CD4-positive, alpha-beta T cell (primary cell): Measurements from ENCODE around the gene CST11. TPM values are rescaled to one million over a fixed set of nuclear protein-coding genes. Genes with fewer than 3 reads are reported as not detected.

Source experiments
- ATAC-seq: fragments of 200-7000 bp; cut with Tn5 transposase; one replicate; pipeline ENCODE4 v1.10.0; 2022; ENCODE audit warnings: mild to moderate bottlenecking; ENCODE audit not compliant: poor library complexity
- CTCF ChIA-PET: fragments of 350-600 bp; sonication (Branson Sonifier 250); formaldehyde crosslinking; loops from one replicate; lab custom pipeline; 2021; ENCODE audit warnings: antibody characterized with exemption, inconsistent platforms; lab: Charles Lee
- POLR2A ChIA-PET: fragments of 350-600 bp; sonication (Branson Sonifier 250); formaldehyde crosslinking; loops from one replicate; lab custom pipeline; 2021; ENCODE audit warnings: antibody characterized with exemption, inconsistent platforms; lab: Charles Lee
- DNase-seq, 14 experiments: peaks; one replicate each; pipeline ENCODE4 v3.0.0-alpha.2; 2013 to 2020; ENCODE audit warnings: mixed read lengths in 2 of 14
- H3K27ac ChIP-seq, 2 donors: one replicate each; pipeline versions ENCODE4 v1.5.1 to v1.7.0; 2013; ENCODE audit warnings: low read length in 2 of 2, low read depth in 1 of 2, mild to moderate bottlenecking in 1 of 2
- H3K27me3 ChIP-seq, 2 experiments: 1 replicate in 1 of 2; 2 replicates in 1 of 2; pipeline versions ENCODE4 v1.6.1 to v1.7.0; 2013; ENCODE audit warnings: low read length in 2 of 2, control low read depth in 1 of 2, mild to moderate bottlenecking in 1 of 2, moderate library complexity in 1 of 2; ENCODE audit not compliant: insufficient read depth in 2 of 2, control insufficient read depth in 1 of 2
- H3K36me3 ChIP-seq: one replicate; pipeline ENCODE4 v1.6.1; 2013; ENCODE audit warnings: low read length, control low read depth; ENCODE audit not compliant: insufficient read depth
- H3K4me1 ChIP-seq: one replicate; pipeline ENCODE4 v1.6.1; 2013; ENCODE audit warnings: low read length, control low read depth; ENCODE audit not compliant: insufficient read depth
- H3K4me3 ChIP-seq: one replicate; pipeline ENCODE4 v1.5.1; 2013; ENCODE audit warnings: mild to moderate bottlenecking, low read length, moderate library complexity
- H3K9me3 ChIP-seq, 2 experiments: 1 replicate in 1 of 2; 2 replicates in 1 of 2; pipeline versions ENCODE4 v1.6.1 to v1.7.0; 2013; ENCODE audit warnings: low read length in 2 of 2, mild to moderate bottlenecking in 2 of 2, control low read depth in 1 of 2, moderate library complexity in 1 of 2; ENCODE audit not compliant: control insufficient read depth in 1 of 2, insufficient read depth in 1 of 2
- H3K27ac Mint-ChIP-seq: one replicate; pipeline ENCODE4 v1.8.0; 2020; ENCODE audit warnings: mixed read lengths
- H3K27me3 Mint-ChIP-seq: one replicate; pipeline ENCODE4 v1.8.0; 2021; ENCODE audit warnings: mixed read lengths
- H3K36me3 Mint-ChIP-seq: one replicate; pipeline ENCODE4 v1.8.0; 2021; ENCODE audit warnings: low read depth, mixed read lengths
- H3K4me1 Mint-ChIP-seq: one replicate; pipeline ENCODE4 v1.8.0; 2021; ENCODE audit warnings: low read depth, mixed read lengths
- H3K4me3 Mint-ChIP-seq: one replicate; pipeline ENCODE4 v1.8.0; 2020; ENCODE audit warnings: mild to moderate bottlenecking, mixed read lengths
- H3K9me3 Mint-ChIP-seq: one replicate; pipeline ENCODE4 v1.8.0; 2020; ENCODE audit warnings: mixed read lengths
- intact Hi-C, 2 experiments: fragments of 100-400 bp; cut with DNase I in 1 of 2; cut with micrococcal nuclease in 1 of 2; formaldehyde crosslinking; loops; one replicate each; pipeline versions ENCODE4 v1.15.1 to v1.9.0; 2023 to 2025; cut with DNase I, micrococcal nuclease
- total RNA-seq, 174 experiments: library from RNA in 2 of 174; stranded (reverse) in 2 of 174; gene quantifications; one replicate each; pipeline ENCODE4 v1.2.3 and lab custom pipeline; 2021 to 2026
- TF ChIP-seq, protein P1 (sequence below): fragments of 200-600 bp; IDR thresholded peaks from one replicate; pipeline ENCODE4 v1.8.0; 2022; ENCODE audit warnings: antibody characterized with exemption, mild to moderate bottlenecking

The CST11 gene
- total RNA-seq, 2 experiments from 2014 or later = not detected

DNA sequence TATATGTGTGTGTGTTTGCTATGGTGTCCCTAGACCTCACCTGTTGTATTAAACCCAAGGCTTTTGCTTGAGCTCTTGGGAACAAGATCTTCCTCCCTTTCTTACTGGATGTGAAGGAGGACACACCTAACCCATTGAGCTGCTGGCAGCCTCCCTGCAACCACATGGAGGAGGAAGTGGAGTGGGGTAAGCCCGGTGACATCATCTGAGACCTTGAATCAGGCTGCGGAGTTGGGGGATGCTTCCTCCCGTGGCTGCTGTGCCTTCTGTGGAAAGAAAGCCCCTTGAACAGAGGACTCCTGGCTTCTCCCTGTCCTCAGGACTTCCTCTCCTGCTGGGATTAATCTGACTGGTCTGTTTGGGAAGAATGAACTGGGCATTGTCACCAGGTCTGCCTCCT lies 3.3 kb downstream of the CST11 start:
- H3K36me3 Mint-ChIP-seq = no peaks in the 10 kb centered on the region
- H3K4me3 Mint-ChIP-seq = no peak overlapping the region
- no peaks in the 10 kb centered on the region for H3K4me1 Mint-ChIP-seq
- TF ChIP-seq, protein P1, sequence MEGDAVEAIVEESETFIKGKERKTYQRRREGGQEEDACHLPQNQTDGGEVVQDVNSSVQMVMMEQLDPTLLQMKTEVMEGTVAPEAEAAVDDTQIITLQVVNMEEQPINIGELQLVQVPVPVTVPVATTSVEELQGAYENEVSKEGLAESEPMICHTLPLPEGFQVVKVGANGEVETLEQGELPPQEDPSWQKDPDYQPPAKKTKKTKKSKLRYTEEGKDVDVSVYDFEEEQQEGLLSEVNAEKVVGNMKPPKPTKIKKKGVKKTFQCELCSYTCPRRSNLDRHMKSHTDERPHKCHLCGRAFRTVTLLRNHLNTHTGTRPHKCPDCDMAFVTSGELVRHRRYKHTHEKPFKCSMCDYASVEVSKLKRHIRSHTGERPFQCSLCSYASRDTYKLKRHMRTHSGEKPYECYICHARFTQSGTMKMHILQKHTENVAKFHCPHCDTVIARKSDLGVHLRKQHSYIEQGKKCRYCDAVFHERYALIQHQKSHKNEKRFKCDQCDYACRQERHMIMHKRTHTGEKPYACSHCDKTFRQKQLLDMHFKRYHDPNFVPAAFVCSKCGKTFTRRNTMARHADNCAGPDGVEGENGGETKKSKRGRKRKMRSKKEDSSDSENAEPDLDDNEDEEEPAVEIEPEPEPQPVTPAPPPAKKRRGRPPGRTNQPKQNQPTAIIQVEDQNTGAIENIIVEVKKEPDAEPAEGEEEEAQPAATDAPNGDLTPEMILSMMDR = no peak
- DNase-seq (peak in 3 of 14 experiments; percentile 30 to 34 (median 33)), ATAC-seq (no peak)
- H3K27me3 ChIP-seq = no peaks in the 10 kb centered on the region
- no peak overlapping the region for H3K27ac Mint-ChIP-seq
- no peak overlapping the region for H3K27ac ChIP-seq
- no peaks in the 10 kb centered on the region for H3K36me3 ChIP-seq
- H3K9me3 Mint-ChIP-seq = no peaks in the 10 kb centered on the region
- H3K9me3 ChIP-seq = peaks cover 0 to 3% of the 10 kb centered on the region in 2 experiments
- intact Hi-C loops = loop anchor here in 1 of 2 experiments (10.0 kb wide), 1 partner anchor 755 kb away; no protein-coding TSS in a partner anchor
- H3K27me3 Mint-ChIP-seq = no peaks in the 10 kb centered on the region
- ChIA-PET CTCF (no interaction called here), POLR2A (no interaction called here)
- no peak overlapping the region for H3K4me3 ChIP-seq
- H3K4me1 ChIP-seq = no peaks in the 10 kb centered on the region

GRCh38 chr20:23448167-23448566 lies 4.5 kb downstream of the CST11 start:
- Mint-ChIP-seq H3K27me3 (no peaks in the 10 kb centered on the region), H3K36me3 (no peaks in the 10 kb centered on the region), H3K4me1 (no peaks in the 10 kb centered on the region), H3K9me3 (no peaks in the 10 kb centered on the region), H3K4me3 (no peak overlapping the region), H3K27ac (no peak overlapping the region)
- ATAC-seq (no peak), DNase-seq (no peak)
- H3K36me3 ChIP-seq = no peaks in the 10 kb centered on the region
- no peaks in the 10 kb centered on the region for H3K27me3 ChIP-seq
- intact Hi-C loops = loop anchor here in 1 of 2 experiments (10.0 kb wide), 1 partner anchor 753 kb away; no protein-coding TSS in a partner anchor
- ChIA-PET POLR2A (no interaction called here), CTCF (no interaction called here)
- H3K27ac ChIP-seq = no peak overlapping the region
- TF ChIP-seq, protein P1 = no peak
- no peak overlapping the region for H3K4me3 ChIP-seq
- H3K9me3 ChIP-seq = peaks cover 0 to 3% of the 10 kb centered on the region in 2 experiments
- H3K4me1 ChIP-seq = no peaks in the 10 kb centered on the region

DNA sequence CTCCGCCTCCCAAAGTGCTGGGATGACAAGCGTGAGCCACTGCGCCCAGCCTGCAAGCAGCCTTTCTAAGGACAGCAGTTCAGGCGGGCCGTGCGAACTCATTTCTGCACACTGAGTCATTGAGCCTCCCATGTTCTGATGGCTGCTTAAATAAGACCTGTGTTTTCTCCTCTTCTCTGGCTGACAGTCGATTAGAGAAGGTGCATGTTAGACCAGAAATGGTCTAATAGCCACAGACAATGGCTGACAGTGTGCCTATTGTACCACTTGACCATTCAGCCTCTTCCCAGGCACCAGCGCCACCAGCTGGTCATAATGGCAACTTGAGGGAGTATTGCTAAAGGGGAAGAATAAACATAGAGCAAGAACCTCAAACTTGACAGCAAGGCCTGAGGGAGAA lies 6.2 kb downstream of the CST11 start:
- H3K9me3 Mint-ChIP-seq = no peaks in the 10 kb centered on the region
- no peak overlapping the region for H3K27ac Mint-ChIP-seq
- no peaks in the 10 kb centered on the region for H3K36me3 Mint-ChIP-seq
- H3K4me1 Mint-ChIP-seq = no peaks in the 10 kb centered on the region
- H3K27ac ChIP-seq = no peak overlapping the region
- H3K4me1 ChIP-seq = no peaks in the 10 kb centered on the region
- peak in 3 of 14 experiments; percentile 15 to 21 (median 16) for DNase-seq
- ChIA-PET CTCF (interaction anchor here (0.8 kb wide), 1 partner anchor 97 kb away, joined by 4 read pairs; the partner anchor contains the start of gene NXT1), POLR2A (no interaction called here)
- no peaks in the 10 kb centered on the region for H3K27me3 ChIP-seq
- TF ChIP-seq, protein P1 = no peak
- no peak overlapping the region for H3K4me3 ChIP-seq
- no peak for ATAC-seq
- peaks cover 0 to 3% of the 10 kb centered on the region in 2 experiments for H3K9me3 ChIP-seq
- no peak overlapping the region for H3K4me3 Mint-ChIP-seq
- intact Hi-C loops = loop anchor here in 1 of 2 experiments (10.0 kb wide), 1 partner anchor 752 kb away; no protein-coding TSS in a partner anchor
- H3K27me3 Mint-ChIP-seq = no peaks in the 10 kb centered on the region
- H3K36me3 ChIP-seq = no peaks in the 10 kb centered on the region
